ENCODE data around the gene CD180.

DNA sequence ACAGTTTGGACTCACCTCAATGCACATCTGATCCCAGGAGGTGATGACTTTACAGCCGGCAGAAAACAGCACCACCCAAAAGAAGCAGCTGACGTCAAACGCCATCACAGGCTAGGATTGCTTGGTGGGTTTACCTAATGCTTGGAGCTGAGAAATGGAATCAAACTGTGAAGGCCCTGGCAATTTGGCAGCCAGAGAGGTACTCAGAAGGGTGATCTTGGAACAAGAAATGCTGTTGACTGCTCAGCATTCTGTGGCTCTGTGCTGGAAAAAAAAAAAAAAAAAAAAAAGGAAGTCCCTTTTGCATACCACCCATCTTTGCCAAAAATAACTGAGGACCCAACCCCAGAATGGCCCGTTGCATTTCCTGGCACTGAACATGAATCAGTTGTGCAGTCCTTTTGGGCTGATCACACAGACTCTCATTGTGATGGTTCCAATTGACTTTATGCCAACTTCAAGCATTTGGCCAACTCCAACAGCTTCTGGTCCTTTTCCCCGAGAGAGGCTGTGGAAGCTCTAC lies at the start of gene CD180:
- TF ChIP-seq FOXM1 (IDR thresholded peaks at IDR 0.05; ENCODE audit: borderline replicate concordance) (no peak), CTBP1 (IDR thresholded peaks at IDR 0.05; ENCODE audit: borderline replicate concordance) (no peak), BHLHE40 (IDR thresholded peaks at IDR 0.05; ENCODE audit: borderline replicate concordance) (no peak), HDGF (IDR thresholded peaks at IDR 0.05; ENCODE audit: borderline replicate concordance) (no peak), TARDBP (IDR thresholded peaks at IDR 0.05) (no peak), ZNF384 (IDR thresholded peaks at IDR 0.05) (no peak), SP1 (IDR thresholded peaks at IDR 0.05) (no peak), SUZ12 (IDR thresholded peaks at IDR 0.05) (no peak), ARNT (IDR thresholded peaks at IDR 0.05) (no peak), LEF1 (IDR thresholded peaks at IDR 0.05; ENCODE audit: borderline replicate concordance) (no peak), FOXA1 (IDR thresholded peaks at IDR 0.05) (no peak)
- TF ChIP-seq, protein P1, sequence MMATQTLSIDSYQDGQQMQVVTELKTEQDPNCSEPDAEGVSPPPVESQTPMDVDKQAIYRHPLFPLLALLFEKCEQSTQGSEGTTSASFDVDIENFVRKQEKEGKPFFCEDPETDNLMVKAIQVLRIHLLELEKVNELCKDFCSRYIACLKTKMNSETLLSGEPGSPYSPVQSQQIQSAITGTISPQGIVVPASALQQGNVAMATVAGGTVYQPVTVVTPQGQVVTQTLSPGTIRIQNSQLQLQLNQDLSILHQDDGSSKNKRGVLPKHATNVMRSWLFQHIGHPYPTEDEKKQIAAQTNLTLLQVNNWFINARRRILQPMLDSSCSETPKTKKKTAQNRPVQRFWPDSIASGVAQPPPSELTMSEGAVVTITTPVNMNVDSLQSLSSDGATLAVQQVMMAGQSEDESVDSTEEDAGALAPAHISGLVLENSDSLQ (IDR thresholded peaks at IDR 0.05): no peak

All from HEK293T (cell line).